H1 (cell line): ENCODE measurements around the gene KCNJ2. TPM values are rescaled to one million over a fixed set of nuclear protein-coding genes. Genes with fewer than 3 reads are reported as not detected.

Experiments used
- SRF ChIP-seq: IDR thresholded peaks from 2 replicates; pipeline ENCODE4 v1.6.1; 2011; ENCODE audit warnings: mild to moderate bottlenecking, low read depth, low read length, moderate library complexity
- polyA plus RNA-seq, 7 experiments: library from polyadenylated mRNA; depleted of rRNA in 3 of 7; stranded (reverse) in 5 of 7; unstranded in 2 of 7; fragments of >200 nt in 5 of 7; fragments of 200-250 nt in 2 of 7; gene quantifications; 1 replicate in 5 of 7; 2 replicates in 1 of 7; 4 replicates in 1 of 7; pipeline versions ENCODE4 v1.2.1 to v1.2.3, GENCODE V29; 2011 to 2013; ENCODE audit warnings: missing spikeins in 2 of 7, mixed read lengths in 2 of 7
- total RNA-seq: library from RNA; stranded (reverse); fragmentation: NEBNext Ultra II Directional; extraction: Animal tissue kit (Norgen Biotek cat#: 25700); gene quantifications from 2 replicates; pipeline ENCODE4 v1.2.1, GENCODE V29; 2021

Gene KCNJ2
- total and polyA plus RNA-seq, 2 of the 8 experiments (the other 6 are each of a cell fraction or from before 2014, with no cell fraction given) = 0.23 to 0.76 TPM

- no peak for TF ChIP-seq SRF
Observed at GRCh38 chr17:70134042-70134441, 35.3 kb upstream of the KCNJ2 start (continued).
